ENCODE results near the gene PRPF31.
"Not testable (repeated sequence)": the region's sequence is repeated elsewhere in the genome, so short reads cannot be mapped to it uniquely, and the experiment has no call there.

The PRPF31 gene

DNA sequence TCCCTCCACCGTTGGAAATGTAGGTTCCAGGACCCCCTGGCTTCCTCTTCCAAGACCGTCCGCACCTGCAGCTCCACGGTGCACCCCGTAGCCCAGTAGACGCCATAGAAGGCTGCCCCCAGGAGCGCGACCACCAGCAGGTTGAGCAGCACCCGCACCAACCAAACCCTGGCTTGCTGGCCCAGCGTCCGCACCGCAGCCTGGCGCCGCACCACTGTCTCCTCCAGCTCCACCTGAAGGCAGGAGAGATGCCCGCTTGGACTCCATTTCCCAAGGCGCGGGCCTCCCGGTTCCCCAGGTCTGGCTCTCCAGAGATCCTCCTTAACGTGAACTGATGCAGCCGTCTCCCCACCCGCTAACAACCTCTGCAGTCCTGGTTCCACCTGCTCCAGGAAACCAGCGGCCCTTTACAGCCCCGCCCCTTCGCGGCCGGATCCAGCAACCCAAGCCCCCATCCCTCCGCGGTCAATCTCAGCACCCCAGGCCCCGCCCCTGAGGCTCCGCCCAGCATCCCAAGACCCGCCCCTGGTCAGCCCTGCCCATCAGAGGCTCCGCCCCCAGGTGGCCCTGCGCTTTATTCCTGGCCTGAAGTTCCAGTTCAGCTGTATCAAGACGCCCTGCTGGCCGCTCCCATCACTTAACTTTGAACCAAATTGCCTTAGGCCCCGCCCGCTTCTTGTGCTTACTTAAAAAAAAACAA, 49.0 kb downstream of the PRPF31 start:
- peak; percentile 47 for DNase-seq

DNA sequence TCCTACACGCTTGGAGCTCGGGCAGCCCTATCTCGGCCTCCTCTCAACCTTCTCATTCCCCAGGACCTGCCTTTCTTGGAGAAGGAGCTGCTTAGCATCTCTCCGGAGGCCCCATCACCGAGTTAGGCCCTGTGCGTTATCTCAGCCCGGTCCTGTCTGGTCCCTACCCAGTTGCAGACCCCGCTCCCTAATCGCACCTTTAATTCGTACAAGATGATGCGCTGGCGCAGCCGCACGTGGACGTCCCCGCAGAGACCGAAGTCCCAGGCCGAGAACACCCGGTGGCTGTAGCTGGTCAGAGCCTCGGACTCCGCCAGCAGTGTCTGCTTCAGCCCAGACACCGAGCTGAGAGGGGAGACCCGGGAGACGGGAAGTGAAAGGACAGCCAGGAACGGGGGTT, 49.7 kb downstream of the PRPF31 start:
- DNase-seq = no peak

DNA sequence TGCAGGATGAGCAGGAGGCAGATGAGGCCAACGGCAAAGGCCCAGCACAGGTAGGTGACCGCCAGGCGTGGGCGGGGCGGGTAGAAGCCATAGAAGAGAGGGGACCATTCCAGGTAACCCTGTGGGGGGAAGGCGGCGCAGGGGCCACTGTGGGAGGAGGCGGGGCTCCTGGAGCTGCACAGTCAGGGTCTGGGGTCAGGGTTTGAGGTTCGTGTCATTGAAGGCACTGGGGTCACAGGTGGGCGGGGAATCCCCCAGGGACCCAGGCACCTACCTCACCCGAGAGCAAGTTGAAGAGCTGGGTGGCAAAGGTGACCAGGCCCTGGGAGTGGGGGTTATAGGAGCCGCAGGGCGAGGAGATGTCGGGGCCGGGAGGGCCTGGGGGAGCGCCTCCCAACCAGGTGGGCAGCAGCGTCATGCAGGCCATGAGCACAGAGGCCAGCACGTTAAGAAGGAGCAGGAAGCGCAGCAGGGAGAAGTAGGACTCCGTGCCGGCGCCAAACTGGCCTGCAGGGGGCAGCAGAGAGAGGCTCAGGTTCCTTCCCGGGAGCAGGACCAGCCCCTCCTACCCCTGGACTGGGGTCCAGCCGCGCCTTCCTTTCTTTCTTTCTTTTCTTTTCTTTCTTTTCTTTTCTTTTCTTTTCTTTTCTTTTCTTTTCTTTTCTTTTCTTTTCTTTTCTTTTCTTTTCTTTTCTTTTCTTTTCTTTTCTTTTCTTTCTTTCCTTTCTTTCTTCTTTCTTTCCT, 52.8 kb downstream of the PRPF31 start:
- peak; percentile 78 for DNase-seq

DNA sequence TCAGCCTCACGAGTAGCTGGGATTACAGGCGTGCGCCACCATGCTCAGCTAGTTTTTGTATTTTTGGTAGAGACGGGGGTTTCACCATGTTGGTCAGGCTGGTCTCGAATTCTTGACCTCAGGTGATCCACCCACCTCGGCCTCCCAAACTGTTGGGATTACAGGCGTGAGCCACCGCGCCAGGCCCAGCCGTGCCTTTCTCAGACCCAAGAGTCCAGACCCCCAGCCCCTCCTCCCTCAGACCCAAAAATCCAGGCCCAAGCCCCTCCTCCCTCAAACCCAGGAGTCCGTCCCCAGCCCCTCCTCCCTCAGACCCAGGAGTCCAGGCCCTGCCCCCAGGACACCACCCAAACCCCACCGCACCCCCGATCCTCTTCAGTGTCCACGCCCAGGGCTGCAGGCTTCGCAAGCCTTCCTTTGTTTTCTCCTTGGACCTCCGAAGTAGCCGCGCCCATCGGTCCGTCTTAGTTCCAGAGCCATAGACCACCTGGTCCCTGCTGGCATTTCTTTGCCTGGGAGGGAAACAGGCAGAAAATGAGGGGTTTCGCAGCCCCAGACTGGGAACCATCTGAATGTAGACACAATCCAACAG, 53.7 kb downstream of the PRPF31 start:
- DNase-seq = no peak

DNA sequence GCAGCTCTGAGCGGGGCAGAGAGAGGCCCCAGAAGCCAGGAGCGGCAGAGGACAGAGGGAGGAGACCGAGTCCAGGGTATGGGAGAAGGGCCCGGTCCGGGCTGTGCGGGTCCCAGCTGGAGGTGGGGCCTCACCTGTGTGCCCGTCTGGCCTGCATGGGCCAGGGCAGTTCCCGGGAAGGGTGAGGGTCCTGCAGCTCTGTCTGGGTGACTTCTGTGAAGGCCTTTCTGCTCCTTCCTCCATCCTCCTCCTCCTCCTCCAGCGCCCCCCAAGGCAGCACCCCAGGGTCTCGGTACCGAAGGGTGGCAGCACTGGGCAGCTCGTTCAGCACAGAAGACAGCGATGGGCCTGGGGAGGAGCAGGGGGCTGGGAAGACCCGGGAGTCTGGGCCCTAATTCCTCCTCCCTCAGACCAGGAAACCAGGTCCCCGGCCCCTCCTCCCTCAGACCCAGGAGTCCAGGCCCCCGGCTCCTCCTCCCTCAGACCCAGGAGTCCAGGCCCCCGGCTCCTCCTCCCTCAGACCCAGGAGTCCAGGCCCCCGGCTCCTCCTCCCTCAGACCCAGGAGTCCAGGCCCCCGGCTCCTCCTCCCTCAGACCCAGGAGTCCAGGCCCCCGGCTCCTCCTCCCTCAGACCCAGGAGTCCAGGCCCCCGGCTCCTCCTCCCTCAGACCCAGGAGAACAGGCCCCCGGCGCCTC, 56.3 kb downstream of the PRPF31 start:
- not testable (repeated sequence) for DNase-seq

DNA sequence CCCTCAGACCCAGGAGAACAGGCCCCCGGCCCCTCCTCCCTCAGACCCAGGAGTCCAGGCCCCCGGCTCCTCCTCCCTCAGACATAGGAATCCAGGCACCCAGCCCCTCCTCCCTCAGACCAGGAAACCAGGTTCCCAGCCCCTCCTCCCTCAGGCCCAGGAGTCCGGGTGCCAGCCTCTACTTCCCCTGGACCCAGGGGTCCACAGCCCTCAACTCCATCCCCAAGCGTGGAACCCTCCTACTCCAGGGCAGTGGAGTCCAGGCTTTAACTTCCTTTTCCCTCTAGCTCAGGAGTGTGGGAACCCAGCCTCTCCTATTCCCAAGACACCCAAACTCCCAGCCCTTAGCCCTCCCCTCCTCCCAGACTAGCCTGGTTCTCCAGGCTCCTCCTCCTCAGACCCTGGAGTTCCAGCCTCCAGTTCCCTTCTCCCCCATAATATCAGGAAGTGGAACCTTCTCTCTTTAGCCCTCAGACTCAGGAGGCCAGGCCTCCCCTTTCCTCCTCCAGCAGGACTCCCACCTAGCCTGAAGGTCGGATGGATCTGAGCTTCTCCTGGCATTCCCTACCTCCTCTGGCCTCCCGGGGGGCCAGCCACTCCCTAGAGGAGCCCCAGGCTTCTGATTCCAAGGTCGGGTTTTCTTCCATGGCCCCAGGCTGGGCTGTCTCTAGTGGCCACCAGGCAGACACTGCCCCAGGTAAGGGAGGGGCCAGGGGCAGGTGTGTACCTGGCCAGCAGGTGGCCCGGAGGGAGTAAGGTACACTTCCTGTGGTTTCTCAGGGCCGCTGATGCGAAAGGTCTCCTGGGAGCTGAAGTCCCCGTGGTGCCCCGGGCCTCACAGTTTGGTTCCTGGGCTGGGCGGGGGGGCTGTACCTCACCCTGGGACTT, 57.2 kb downstream of the PRPF31 start, which contains the start of gene TMC4:
Gene TMC4 (minus strand): TSS at position 690 of the 888 bp plus-strand sequence. CDS start 43 bp downstream, at position 647.
- DNase-seq = no peak

DNA sequence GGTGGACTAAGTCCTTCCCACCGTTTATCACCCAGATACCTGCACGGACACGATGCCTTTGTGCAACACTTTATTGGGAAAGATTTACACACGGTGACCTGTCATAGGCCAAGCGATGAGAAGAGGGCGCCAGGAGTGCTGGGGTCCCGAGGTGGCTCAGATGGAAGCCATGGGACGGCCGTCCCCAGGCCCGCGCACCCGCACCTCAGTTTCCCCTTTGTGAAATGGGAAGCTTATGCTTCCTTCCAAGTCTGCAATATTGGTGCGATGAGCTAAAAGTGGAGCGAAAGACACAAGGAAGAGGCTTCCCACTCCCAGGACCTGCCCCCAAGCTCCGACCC, 57.8 kb downstream of the PRPF31 start:
- DNase-seq = no peak

DNA sequence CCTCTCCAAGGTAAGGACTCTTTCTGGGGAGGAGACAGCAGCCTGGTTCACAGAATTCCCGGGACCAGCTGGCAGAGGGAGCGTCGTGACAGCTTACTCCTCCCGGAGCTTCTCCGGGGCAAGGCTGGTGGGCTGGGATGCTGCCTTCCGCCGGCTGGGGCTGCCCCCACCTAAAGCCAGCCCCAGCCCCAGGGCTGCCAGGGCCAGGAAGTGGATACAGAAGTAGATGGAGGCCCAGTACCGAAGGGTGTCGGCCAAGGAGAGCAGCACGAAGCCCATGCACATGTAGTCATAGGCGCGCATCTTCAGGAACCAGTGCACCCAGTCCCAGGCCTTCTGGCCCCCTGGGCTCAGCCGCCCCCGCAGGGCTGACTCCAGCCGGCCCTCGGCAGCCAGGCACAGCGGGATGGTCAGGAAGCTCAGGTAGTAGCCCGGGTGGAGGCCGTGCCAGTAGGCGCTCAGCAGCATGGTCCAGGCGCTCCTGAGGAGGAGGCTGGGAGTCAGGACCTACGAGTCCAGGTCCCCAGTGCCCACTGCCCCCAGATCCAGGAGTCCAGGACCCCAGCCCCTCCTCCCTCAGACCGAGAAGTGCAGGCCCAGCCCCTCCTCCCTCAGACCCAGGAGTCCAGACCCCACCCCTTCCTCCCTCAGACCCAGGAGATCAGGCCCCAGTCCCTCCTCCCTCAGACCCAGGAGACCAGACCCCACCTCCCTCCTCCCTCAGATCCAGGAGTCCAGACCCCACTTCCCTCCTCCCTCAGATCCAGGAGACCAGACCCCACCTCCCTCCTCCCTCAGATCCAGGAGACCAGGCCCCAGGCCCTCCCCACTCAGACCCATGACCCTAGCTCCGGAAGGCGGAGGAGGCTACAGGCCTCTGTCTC, 58.6 kb downstream of the PRPF31 start:
- no peak for DNase-seq

DNA sequence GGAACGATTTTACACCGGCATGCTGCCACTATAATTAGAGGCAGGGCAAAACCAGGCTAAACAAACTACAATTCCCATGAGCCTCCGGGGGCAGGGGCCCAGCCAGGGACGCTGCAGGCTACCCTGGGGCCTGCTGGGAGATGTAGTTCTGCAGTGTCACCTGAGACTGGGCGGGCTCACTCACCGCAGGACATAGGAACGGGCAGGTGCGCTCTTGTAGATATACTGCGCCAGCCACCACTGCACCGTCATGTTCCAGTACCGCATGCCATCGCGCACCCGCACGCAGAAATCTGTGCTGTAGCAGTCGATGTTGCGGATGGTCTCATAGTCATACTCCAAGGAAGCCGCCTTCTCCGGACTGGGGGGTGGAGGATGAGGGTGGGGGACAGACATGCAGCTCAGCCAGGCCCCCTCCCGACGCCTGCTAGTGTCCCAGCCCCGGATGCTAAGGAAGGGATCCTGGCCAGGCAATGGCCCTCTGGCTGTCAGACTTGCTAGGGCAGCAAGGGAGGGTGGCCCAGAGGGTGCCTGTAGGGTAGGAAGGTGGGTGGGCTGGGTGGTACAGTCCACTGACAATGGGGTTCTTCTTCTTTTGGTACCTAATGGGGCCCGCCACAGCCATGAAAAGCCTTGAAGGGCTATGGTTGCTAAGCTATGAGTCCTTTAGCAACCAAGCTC, 63.2 kb downstream of the PRPF31 start:
- no peak for DNase-seq

DNA sequence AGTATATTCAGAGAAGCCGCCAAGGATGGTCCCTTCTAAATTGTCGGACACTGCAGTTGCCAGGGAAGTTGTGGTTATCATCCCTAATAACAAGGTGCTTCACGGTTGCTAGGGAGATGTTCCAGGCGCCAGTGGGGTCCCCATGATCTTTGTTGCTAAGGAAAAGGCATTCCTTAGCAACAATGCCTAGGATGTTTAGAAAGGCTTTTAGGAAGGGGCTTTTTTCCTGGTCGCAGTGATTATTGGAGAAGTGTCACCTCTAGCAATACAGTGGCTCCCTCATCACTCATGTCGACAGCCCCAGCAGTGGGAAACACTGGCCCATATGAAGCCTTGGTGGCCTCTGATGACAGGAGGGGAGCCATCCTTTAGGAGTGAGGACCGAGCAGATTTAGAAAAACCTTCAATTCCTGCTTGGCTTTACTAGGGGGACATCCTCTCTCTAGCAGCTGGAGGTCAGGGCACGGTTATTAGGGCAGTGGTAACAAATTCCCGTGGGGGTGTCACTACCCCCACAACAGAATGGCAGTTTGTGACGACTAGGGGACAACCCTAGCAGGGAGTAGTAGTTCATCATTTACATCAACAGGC, 63.8 kb downstream of the PRPF31 start:
- DNase-seq = no peak

DNA sequence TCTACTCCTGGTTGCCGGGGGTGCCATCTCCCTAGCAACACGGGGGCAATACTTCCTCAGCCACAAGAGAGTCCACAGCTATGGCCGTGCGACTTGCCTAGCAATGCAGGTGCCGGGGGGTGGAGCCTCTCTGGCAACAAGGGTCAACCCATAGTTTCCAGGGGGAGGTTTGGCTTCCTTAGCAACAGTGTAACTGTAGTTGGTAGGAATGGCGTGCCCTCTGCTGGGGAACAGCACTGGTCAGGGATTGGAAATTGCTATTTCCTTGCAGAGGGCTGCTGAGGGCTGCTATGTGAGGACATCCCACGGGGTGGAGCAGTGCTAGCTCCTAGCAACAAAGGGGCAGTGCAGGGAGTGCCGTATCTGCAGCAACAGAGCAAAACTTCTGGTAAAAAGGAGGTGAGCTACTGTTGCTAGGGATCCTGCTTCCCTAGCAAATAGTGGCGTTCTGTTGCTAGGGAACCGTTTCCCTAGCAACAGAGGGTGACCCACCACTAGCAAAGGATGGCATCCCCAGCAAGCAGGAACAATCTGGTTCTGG, 64.4 kb downstream of the PRPF31 start:
- DNase-seq = no peak

DNA sequence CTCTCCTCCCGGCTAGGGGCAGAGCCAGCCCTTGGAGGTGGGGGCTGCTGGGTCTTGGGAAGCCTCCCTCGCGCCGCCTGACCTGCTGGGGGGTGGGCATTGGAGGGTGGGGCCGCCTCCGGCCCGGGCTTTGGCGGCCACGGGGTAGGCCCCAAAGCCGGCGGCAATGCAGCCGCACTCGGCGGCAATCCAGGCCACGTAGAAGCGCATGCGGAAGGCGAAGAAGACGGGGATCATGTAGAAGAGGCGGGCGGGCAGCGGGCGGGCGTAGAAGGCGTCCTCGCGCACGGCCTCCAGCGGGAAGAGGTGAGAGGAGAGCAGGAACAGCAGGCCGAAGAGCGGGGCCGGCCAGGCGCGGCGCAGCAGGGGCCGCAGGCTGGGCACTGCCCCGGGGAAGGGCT, 65.1 kb downstream of the PRPF31 start:
- no peak for DNase-seq

Measured in CD4-positive, alpha-beta T cell treated with Interleukin-4 for 4 hours (primary cell).